C4-2B (cell line): ENCODE data around the gene CSRNP3.

Source experiments
- H3K27ac ChIP-seq: fragments of 450-650 bp; 2 replicates; pipeline ENCODE4 v1.5.1; 2017
- CTCF ChIP-seq: fragments of 450-650 bp; conservative IDR thresholded peaks from 2 replicates; pipeline ENCODE4 v1.5.1; 2017; ENCODE audit warnings: mild to moderate bottlenecking
- ZFX ChIP-seq: fragments of 450-650 bp; IDR thresholded peaks from 2 replicates; pipeline ENCODE4 v1.6.1; 2017

Gene CSRNP3

DNA sequence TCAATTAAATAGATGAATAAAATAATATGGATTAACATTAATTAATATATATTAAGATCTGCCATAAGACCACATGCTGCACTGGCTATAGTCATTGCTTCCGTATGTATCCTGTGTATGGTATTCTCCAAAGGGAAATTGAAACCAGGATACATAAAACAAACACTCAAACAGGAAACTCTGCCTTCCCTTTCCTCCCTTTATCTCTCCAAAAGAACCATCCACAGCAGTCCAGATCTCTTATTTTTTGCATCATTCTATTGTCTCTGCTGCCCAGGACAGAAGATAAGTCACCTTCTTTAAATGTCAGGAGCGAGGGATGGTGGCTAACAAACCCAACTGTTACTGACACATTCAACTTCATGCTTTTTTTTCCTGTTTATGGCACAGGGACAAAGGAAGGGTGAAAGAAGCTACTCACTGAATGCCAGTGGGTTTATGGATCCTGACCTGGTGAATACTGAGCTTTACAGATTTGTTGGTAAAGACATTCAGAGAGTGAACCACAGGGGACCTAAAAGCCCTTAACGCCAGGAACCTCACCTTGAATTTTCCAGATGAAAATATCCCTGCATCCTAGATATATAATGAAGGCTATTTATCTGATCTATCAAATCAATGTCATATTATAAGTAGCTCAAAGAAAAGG is 67.5 kb downstream of the CSRNP3 start:
- TF ChIP-seq CTCF (no peak), ZFX (no peak)
- H3K27ac ChIP-seq = no peak overlapping the region

DNA sequence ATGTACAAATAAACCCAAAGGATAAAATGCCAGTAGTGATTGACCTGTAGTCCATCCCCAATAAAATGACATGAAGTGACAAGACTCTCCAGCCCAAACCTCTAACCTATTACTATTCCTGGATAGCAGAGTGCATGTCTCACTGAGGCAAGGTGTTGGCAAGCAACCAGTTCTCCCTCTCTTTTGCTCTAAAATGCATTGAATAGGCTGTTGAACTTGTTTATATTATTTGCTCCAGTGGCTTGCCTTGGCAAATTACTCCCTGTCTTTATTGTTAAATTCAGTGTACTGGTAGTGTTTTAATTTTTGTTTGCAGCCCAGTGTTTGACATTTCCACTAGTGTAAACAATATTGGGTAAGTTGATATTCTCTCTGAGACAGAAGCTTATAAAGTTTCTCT is 70.5 kb downstream of the CSRNP3 start:
- no peak overlapping the region for H3K27ac ChIP-seq
- TF ChIP-seq CTCF (no peak), ZFX (no peak)

DNA sequence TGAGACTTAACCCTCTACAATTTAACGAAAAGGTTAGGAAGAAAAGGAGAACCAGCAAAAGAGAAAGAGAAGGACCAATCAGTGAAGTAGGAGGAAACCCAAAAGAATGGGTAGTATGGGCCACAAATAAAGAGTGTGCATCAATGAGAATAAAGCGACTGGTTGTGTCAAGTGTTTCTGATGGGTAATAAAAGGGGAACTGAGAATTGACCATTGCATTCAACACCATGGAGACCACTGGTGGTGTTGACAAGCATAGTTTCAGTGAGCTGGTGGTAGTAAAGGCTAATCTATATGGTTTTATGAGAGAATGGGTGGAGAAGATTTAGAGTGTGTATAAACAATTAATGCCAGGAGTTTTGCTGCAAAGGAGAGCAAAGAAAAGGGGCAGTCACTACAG is 75.4 kb downstream of the CSRNP3 start:
- TF ChIP-seq ZFX (no peak), CTCF (no peak)
- no peak overlapping the region for H3K27ac ChIP-seq

DNA sequence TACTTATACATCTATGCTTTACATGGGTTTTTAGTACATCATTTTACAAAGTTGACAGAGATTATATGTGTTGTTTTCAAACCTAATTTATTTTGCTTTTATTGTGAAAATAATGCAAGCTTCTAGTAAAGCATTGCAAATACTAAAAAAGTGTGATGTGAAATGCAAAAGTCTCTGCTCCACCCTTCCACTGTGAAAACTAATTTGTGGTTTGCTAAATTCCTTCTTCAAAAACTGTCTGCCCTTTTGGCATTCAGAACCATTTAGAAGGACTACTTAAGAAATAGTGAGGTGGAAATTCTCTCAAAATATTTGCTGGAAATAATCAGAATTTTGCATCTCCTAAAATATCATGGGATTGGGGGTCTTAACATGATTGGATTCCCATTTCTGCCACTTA is 78.4 kb downstream of the CSRNP3 start:
- no peak for TF ChIP-seq CTCF
- TF ChIP-seq ZFX = no peak
- no peak overlapping the region for H3K27ac ChIP-seq

GRCh38 chr2:165549619-165550018 is 80.1 kb downstream of the CSRNP3 start:
- TF ChIP-seq CTCF (no peak), ZFX (no peak)
- H3K27ac ChIP-seq = no peak overlapping the region

DNA sequence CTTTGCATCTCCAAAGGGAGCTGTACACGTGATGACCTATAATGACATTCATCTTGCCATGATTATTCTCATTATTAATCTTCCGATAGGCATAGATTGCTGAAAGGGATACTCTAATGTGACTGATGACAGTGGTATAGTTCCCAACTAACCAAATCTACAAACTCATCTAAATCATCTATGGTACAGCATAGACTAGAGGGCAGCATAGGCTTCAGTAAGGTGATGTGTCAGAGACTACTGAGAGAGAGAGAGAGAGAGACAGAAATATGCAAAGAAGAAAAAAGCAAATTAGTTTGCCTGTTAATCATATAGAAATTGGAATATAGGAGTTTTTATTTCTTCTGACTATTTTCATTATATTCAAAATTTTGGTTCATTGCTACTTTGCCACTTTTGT is 89.3 kb downstream of the CSRNP3 start:
- TF ChIP-seq CTCF = no peak; the same call in 1 of the 2 replicates
- no peak for TF ChIP-seq ZFX
- H3K27ac ChIP-seq = no peak overlapping the region

DNA sequence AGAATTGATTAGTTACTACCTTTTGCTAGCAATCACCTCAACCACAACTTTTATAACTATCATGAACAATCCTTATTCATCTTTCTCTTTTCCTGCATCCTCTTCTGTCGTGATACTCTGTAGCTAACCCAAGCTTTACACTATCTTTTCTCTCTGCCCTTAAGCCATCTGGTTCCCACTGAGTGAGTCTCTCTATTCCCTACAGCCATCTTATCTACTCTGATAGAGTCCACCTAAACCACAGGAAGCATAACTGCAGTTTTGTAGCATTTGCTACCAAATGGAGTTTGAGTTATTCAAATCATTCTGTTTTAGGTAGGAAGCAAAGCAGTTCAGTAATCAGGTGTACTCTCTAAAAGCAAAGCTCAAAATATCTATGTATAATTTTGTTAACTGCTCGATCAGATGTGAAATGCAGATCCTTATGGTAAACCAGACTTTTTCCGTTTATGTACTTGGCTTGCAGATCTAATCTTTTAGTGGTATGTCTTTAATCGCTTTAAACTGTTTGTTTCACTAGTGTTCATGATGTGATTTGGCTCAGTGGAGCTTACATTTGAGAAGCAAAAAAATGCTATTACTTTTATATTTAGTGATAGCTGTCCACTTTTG is 91.0 kb downstream of the CSRNP3 start:
- H3K27ac ChIP-seq = no peak overlapping the region
- TF ChIP-seq CTCF (no peak), ZFX (no peak)
